Mucosa of stomach (tissue), 1 donor: ENCODE data around the gene CLCN6.

Experiments used
- H3K27me3 ChIP-seq: one replicate; pipeline ENCODE4 v1.7.0; 2013; ENCODE audit warnings: mild to moderate bottlenecking, low read length; ENCODE audit not compliant: control insufficient read depth, insufficient read depth
- H3K36me3 ChIP-seq: one replicate; pipeline ENCODE4 v1.7.0; 2013; ENCODE audit warnings: low read length; ENCODE audit not compliant: control insufficient read depth, insufficient read depth
- H3K4me1 ChIP-seq: one replicate; pipeline ENCODE4 v1.7.0; 2013; ENCODE audit warnings: mild to moderate bottlenecking, low read length; ENCODE audit not compliant: control insufficient read depth, insufficient read depth
- H3K4me3 ChIP-seq: one replicate; pipeline ENCODE4 v1.7.0; 2013; ENCODE audit warnings: low read length
- H3K9ac ChIP-seq: one replicate; pipeline ENCODE4 v1.7.0; 2013; ENCODE audit warnings: mild to moderate bottlenecking, low read length, moderate library complexity
- H3K9me3 ChIP-seq: one replicate; pipeline ENCODE4 v1.7.0; 2013; ENCODE audit warnings: mild to moderate bottlenecking, low read length, moderate library complexity; ENCODE audit not compliant: control insufficient read depth
- donor health status: Pancreatic carcinoma.

CLCN6 gene

DNA sequence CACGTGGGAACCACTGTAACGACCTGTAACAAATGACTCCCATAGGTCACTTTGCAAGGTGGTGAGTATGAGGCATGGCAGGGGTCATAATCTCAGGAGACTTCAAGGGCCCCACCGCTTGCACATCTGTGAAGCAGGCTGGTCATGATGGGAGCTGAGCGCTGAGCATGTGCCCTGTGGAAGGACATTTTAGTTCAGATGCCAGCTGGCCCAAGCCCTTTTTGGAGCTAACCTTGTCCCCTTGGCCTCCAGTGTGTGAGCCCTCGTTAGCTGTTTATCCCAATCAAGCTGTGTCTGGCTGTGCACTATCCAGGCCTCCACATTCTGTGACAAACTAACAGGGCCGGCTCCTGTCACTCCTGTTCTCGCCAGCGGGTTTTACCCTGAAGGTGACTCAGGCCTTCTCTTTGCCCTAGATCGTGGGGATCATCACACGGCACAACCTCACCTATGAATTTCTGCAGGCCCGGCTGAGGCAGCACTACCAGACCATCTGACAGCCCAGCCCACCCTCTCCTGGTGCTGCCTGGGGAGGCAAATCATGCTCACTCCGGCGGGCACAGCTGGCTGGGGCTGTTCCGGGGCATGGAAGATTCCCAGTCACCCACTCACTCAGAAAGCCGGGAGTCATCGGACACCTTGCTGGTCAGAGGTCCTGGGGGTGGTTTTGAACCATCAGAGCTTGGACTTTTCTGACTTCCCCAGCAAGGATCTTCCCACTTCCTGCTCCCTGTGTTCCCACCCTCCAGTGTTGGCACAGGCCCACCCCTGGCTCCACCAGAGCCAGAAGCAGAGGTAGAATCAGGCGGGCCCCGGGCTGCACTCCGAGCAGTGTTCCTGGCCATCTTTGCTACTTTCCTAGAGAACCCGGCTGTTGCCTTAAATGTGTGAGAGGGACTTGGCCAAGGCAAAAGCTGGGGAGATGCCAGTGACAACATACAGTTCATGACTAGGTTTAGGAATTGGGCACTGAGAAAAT, 34.0 kb downstream of the CLCN6 start:
- peaks cover 14% of the 10 kb centered on the region for H3K36me3 ChIP-seq

DNA sequence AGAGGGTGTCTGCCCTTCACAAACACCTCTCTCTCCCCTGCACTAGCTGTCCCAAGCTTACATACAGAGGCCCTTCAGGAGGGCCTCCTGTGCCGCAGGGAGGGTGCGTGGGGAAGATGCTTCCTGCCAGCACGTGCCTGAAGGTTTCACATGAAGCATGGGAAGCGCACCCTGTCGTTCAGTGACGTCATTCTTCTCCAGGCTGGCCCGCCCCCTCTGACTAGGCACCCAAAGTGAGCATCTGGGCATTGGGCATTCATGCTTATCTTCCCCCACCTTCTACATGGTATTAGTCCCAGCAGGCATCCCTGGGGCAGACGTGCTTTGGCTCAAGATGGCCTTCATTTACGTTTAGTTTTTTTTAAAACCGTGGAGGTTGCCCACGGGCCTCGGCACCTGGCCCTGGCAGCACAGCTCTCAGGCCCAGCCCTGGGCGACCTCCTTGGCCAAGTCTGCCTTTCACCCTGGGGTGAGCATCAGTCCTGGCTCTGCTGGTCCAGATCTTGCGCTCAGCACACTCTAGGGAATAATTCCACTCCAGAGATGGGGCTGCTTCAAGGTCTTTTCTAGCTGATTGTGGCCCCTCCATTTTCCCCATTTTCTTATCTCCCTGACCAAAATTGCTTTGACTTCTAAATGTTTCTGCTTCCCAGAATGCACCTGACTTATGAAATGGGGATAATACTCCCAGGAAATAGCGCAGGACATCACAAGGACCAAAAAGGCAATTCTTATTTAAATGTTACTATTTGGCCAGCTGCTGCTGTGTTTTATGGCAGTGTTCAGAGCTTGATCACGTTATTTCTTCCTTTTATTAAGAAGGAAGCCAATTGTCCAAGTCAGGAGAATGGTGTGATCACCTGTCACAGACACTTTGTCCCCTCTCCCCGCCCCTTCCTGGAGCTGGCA, 35.5 kb downstream of the CLCN6 start:
- Histone ChIP-seq H3K36me3 (peaks cover 14% of the 10 kb centered on the region), H3K9me3 (no peaks in the 10 kb centered on the region), H3K4me3 (no peak overlapping the region), H3K9ac (no peak overlapping the region), H3K4me1 (no peaks in the 10 kb centered on the region), H3K27me3 (no peaks in the 10 kb centered on the region)

More for the DNA sequence above, 34.0 kb downstream of the CLCN6 start:
- H3K9ac ChIP-seq: no peak overlapping the region
- H3K4me3 ChIP-seq: no peak overlapping the region
- H3K9me3 ChIP-seq: no peaks in the 10 kb centered on the region
- no peaks in the 10 kb centered on the region for H3K4me1 ChIP-seq
- H3K27me3 ChIP-seq: no peaks in the 10 kb centered on the region

DNA sequence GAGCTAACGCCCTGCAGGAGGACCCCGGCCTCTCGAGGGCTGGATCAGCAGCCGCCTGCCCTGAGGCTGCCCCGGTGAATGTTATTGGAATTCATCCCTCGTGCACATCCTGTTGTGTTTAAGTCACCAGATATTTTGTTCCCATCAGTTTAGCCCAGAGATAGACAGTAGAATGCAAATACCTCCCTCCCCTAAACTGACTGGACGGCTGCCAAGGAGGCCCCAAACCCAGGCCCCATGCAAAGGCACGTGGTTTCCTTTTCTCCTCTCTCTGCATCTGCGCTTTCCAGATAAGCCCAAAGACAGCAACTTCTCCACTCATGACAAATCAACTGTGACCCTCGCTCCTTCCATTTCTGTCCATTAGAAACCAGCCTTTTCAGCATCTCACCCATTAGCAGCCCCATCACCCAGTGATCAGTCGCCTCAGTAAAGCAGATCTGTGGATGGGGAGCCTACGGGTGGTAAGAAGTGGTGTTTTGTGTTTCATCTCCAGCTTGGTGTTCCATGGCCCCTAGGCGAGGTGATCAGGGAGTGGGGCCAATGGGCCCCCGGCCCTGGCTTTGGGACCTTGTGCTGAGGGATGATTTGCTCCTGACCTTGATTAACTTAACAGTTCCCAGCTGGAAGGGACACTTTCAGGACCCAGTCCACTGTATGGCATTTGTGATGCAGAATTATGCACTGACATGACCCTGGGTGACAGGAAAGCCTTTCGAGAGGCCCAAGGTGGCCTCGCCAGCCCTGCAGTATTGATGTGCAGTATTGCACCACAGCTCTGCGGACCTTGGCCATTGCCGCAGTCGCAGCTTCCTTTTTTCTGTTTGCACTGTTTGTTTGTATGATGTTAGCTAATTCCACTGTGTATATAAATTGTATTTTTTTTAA, 36.4 kb downstream of the CLCN6 start:
- no peaks in the 10 kb centered on the region for H3K27me3 ChIP-seq
- H3K9ac ChIP-seq: no peak overlapping the region
- H3K36me3 ChIP-seq: peaks cover 14% of the 10 kb centered on the region
- no peaks in the 10 kb centered on the region for H3K9me3 ChIP-seq
- no peaks in the 10 kb centered on the region for H3K4me1 ChIP-seq
- no peak overlapping the region for H3K4me3 ChIP-seq

DNA sequence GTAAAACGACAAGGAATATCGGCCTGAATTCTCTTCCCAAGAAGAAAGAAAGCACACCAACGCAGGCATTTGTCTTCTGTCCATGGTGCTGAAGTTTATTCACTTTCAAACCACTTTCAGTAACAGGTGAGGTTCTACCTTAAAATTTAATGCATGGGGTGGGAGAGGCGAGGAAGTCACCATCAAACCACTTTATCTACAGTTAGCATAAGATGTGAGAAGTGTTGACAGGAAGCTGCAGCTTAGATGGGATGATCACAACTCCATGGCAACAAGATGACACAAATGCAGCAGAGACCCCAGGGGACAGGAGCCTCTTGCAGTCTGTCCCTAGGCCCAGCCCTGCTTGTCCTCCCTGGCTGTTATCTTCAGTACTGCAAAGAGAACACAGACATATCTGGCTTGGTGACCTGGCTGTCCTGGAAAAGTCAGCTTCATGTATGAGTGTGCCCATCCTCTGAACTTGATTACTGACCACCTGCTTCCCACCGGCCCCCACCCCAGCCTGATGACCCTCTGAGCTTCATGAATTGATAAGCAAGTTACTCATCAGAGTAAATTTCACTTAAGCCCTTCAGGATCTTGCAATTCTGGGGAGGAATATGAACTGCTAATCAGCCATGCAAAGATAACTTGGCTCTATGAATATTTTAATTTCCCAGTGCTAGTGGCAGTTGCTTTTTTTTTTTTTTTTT, 39.8 kb downstream of the CLCN6 start:
- Histone ChIP-seq H3K27me3 (peaks cover 4% of the 10 kb centered on the region), H3K9ac (no peak overlapping the region), H3K4me3 (no peak overlapping the region), H3K36me3 (no peaks in the 10 kb centered on the region), H3K9me3 (no peaks in the 10 kb centered on the region), H3K4me1 (no peaks in the 10 kb centered on the region)

DNA sequence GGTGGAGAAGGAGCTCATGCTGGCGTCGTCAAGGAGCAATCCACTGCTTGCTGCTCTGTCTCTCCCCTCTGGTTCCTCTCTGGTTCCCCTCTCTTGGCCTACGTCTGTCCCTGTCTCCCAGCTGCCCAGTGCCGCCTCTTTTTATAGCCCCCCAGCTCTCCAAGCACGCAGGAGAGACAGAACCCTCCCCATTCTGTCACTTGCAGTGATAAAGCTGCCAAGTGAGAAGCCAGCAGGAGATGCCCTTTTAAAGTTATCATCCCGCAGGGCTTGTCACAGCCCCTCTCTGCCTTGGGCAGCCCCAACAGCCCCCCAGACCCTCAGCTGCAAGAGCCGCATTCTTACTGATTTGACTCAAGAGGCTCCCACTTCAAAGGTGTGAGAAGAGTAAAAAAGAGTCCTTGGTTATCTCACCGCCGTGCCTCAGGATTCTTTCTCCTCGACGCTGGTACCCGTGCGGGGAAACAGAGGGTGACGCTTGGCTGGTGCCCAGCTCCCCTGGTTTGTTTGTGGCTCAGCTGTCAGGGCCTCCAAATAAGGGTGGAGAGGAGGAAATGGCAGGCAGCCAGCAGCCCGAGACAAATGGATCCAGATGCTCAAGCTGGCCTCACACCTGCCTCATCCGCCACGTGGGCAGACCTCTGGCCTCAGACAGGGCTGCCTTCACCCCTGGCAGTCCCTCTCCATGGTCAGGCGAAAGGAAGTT, 41.8 kb downstream of the CLCN6 start, which contains the start of gene NPPA:
Gene NPPA (minus strand): TSS at position 117 of the 706 bp plus-strand sequence. CDS start 99 bp downstream, at position 18.
- Histone ChIP-seq H3K4me3 (no peak within 1 kb of the TSS), H3K9me3 (no peaks in the 10 kb centered on the region), H3K36me3 (no peaks in the 10 kb centered on the region), H3K27me3 (peaks cover 4% of the 10 kb centered on the region), H3K9ac (no peak within 1 kb of the TSS), H3K4me1 (no peaks in the 10 kb centered on the region)

DNA sequence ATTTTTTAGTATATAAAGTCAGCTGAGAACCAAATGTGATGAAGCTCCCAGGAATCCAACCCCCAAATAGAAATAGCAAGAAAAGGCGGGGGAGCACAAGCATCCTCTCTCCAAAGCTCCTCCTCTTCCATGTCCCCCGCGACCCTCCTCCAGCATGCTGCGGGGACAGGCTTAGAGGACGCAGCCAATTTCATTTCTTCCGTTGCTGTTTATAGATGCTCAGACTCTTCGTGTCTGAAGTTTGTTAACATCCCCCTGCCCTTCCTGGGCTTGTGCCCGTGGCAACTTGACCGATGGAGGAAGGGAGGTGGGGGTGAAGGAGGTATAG, 42.3 kb downstream of the CLCN6 start:
- H3K4me3 ChIP-seq: no peak overlapping the region
- H3K4me1 ChIP-seq: no peaks in the 10 kb centered on the region
- H3K36me3 ChIP-seq: no peaks in the 10 kb centered on the region
- H3K9ac ChIP-seq: no peak overlapping the region
- peaks cover 4% of the 10 kb centered on the region for H3K27me3 ChIP-seq
- H3K9me3 ChIP-seq: no peaks in the 10 kb centered on the region

DNA sequence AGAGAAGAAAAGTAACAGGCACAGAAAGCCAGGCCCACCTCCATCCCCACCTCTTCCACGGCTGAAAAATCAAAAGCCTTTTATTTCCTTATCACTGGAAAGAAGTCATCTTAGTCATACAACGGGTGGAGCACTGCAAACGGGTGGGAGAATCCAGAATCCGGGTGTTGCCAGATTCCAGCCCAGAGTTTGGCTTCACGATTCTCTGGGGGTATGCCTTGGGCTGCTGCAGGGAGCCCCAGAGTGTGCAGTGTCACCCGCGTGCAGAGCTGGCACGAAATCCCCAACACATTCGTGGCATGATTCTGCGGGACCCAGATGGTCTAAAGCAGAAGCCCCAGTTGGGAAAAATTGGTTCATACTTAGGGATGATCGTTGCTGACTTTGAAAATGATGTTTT, 44.2 kb downstream of the CLCN6 start:
- Histone ChIP-seq H3K9ac (no peak overlapping the region), H3K9me3 (no peaks in the 10 kb centered on the region), H3K36me3 (no peaks in the 10 kb centered on the region), H3K4me1 (no peaks in the 10 kb centered on the region), H3K27me3 (peaks cover 10% of the 10 kb centered on the region), H3K4me3 (no peak overlapping the region)

DNA sequence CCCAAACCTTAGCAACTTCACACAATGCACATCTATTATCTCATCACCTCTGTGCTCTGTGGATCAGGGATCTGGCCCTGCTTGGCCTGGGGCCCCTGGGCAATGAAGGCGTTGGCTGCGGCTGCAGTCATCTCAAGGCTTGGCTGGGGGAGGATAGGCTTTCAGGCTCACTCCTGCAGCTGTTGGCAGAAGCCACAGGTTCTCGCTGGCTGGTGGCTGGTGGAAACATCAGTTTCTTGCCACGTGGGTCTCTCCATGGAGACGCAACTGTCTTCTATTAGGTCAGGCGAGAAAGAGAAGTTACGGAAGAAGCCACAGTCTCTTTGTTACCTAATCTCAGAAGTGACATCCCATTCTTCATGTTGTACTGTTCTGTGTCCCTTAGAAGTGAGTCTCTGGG, 45.2 kb downstream of the CLCN6 start:
- no peak overlapping the region for H3K4me3 ChIP-seq
- H3K36me3 ChIP-seq: no peaks in the 10 kb centered on the region
- peaks cover 10% of the 10 kb centered on the region for H3K27me3 ChIP-seq
- H3K9ac ChIP-seq: no peak overlapping the region
- no peaks in the 10 kb centered on the region for H3K4me1 ChIP-seq
- no peaks in the 10 kb centered on the region for H3K9me3 ChIP-seq

DNA sequence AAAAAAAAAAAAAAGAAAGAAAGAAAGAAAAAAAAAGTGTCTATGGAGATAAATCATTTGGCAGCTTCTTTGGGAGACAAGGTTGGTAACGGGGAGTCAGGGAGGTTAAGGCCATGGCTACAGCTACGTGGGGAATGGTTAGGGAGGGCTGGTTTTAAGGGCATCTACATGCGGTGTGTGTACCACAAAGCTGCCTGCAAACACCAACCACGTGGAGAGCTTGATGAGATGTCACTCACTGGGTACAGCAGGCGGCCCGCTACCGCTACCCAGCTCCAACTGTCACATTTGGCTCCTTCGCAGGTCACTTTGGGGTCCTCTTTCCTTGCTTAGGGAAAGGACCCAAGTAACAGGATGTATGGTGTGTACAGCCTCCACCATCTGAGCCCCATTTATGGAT, 48.5 kb downstream of the CLCN6 start:
- no peaks in the 10 kb centered on the region for H3K9me3 ChIP-seq
- H3K27me3 ChIP-seq: peaks cover 32% of the 10 kb centered on the region
- H3K4me3 ChIP-seq: no peak overlapping the region
- no peaks in the 10 kb centered on the region for H3K36me3 ChIP-seq
- H3K4me1 ChIP-seq: no peaks in the 10 kb centered on the region
- H3K9ac ChIP-seq: no peak overlapping the region

DNA sequence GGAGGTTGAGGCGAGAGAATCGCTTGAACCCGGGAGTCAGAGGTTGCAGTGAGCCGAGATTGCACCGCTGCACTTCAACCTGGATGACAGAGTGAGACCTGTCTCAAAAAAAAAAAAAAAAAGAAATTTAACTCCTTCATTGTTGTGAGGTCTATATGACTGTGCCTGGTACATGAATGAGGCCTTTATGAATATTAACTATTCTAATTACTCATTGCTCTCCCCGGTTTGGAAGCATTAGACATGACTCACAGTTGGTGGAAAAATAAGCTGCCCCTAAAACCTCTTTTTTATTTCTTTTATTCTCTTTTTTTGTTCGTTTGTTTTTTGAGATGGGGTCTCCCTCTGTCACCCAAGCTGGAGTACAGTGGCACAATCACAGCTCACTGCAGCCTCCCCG, 49.4 kb downstream of the CLCN6 start:
- Histone ChIP-seq H3K27me3 (peaks cover 33% of the 10 kb centered on the region), H3K9me3 (no peaks in the 10 kb centered on the region), H3K4me3 (no peak overlapping the region), H3K36me3 (no peaks in the 10 kb centered on the region), H3K4me1 (no peaks in the 10 kb centered on the region), H3K9ac (no peak overlapping the region)
